ENCODE results near the gene ZDHHC22.
A peak's percentile ranks its signal among the peaks of the same experiment; 100 is the strongest.

ZDHHC22 gene

DNA sequence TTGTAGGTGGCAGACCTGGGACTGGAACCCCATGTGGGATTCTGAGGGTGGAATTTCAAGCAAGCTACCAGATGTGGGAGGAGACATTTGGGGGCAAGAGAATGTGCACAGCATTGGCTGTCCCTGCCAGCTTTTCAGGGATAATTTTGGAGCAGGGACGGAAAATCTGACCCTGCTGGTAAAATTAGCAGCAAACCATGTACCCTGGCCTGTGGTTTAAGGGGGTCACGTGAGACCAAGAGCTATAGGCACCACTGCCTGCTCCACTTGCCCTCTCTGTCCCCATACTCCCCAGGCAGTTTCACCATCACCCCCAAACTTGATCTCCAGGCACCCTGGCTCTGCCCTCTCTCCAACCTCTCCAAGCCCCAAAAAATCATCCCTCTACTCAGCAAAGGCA, 13.5 kb upstream of the ZDHHC22 start:
- no peak for DNase-seq (ENCODE audit: low spot score)

DNA sequence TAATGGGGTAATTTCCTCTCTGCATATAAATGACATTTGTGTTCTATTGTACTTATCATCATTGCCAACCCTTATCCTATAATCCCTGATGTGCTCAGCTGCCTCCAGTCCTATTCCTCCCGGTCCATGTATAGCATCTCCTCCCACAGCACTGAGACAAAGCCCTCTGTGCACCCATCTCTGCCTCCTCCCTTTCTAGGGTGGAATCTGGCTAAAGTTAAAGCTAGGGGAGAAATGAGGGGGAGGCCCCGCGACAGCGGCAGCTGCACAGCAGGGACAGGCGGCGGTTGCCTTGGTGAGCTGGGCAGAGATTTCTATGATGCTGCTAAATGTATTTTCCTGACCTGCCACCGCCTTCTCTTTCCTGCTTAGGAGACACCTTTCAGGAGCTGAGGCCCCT, 12.8 kb upstream of the ZDHHC22 start:
- DNase-seq (ENCODE audit: low spot score) = no peak

- no peak for DNase-seq (ENCODE audit: low spot score)
These were observed 12.2 kb upstream of the ZDHHC22 start for GRCh38 chr14:77153802-77154201.

DNA sequence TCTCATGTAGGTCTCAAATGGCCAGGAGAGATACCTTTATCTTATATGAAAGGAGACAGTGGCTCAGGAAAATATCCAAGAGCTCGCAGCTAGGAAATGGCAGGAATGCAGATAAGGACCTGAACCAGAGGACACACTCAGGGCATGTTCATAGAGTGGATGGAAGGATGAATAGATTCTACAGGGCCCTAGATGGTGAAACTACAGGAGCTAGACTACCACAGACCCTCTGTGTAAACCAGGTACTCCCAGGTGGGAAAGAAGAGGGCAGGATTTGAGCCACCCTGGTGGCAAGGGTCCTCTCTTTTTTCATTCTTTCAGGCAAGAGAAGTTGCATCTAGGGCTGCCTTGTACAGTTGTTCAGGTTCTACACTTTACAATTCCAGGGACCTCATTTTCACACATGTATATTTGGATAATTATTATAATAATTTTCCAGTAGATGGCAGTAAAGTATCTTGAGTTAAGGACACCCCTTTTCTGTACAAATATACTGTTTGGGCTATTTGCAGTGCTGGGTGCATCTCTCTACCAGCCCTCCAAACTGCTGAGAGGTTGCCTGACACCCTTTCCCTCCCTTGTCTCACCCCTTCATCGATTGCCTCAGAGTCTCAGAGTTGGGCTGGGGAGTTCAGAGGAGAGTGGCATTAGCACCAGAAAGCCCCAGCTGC, 10.5 kb upstream of the ZDHHC22 start:
- peak; percentile 41 for DNase-seq (ENCODE audit: low spot score)

GRCh38 chr14:77151245-77151644, 9.7 kb upstream of the ZDHHC22 start:
- peak; percentile 9 for DNase-seq (ENCODE audit: low spot score)

DNA sequence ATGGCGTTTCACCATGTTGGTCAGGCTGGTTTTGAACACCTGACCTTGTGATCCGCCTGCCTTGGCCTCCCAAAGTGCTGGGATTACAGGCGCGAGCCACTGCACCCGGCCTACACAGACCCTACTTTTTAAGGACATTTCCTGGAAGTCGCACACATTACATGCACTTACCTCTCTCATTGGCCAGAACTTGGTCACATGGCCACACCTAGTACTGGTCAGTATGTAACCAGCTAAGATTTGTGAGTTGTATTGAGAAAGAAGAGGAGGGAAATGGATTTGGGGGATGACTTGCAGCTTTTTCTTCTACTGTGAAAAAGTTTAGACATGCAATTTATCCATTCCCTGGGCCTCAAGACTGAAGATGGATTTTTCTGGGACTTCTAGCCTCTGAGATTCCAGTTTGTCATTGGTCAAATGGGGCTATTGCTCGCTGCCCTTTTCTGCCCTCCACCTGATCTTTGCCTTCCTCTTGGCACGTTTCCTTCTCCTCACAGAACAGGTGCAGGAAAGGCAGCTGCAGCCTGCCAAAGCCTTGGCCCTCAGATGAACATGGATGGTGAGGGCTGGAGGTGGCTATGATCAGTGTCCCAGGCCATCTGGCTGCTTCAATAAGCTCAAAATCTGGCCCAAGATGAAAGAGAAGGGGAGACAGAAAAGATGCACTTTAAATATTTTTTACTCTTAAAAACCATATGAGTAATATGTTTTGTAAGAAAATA, 7.1 kb upstream of the ZDHHC22 start:
- no peak for DNase-seq (ENCODE audit: low spot score)

- DNase-seq (ENCODE audit: low spot score) = no peak
These were observed 4.6 kb upstream of the ZDHHC22 start for GRCh38 chr14:77145975-77146740.

DNA sequence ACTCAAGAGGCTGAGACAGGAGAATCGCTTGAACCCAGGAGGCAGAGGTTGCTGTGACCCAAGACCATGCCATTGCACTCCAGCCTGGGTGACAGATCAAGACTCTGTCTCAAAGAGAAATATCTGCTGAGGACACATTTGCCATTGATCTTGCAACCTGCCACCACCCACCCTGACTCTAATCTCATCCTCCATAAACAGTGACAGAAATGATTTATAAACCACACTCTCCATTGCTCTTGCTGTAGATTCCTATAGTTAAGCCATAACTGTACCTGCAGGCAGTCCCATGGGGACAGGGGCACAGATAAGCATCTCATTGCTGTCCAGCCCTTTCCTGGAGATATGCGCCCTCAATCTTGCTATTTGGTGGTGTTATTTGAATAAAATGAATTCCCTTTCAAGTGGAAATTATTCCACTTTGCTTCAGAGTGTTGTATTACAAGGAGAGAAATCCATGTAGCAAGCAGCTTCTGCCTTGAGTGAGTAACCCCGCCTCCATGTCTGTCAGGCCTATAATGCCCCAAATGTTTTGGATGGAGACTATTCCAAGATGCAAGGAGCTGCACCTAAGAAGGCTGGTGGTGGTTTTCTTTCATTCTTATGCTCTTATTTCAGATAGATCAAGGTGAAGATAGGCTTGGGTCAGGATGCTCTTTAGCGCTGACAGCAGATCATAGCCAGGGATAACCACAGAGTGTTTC, 3.0 kb upstream of the ZDHHC22 start:
- DNase-seq (ENCODE audit: low spot score) = no peak

- DNase-seq (ENCODE audit: low spot score) = no peak
These were observed 1.5 kb upstream of the ZDHHC22 start for GRCh38 chr14:77143071-77143470.

DNA sequence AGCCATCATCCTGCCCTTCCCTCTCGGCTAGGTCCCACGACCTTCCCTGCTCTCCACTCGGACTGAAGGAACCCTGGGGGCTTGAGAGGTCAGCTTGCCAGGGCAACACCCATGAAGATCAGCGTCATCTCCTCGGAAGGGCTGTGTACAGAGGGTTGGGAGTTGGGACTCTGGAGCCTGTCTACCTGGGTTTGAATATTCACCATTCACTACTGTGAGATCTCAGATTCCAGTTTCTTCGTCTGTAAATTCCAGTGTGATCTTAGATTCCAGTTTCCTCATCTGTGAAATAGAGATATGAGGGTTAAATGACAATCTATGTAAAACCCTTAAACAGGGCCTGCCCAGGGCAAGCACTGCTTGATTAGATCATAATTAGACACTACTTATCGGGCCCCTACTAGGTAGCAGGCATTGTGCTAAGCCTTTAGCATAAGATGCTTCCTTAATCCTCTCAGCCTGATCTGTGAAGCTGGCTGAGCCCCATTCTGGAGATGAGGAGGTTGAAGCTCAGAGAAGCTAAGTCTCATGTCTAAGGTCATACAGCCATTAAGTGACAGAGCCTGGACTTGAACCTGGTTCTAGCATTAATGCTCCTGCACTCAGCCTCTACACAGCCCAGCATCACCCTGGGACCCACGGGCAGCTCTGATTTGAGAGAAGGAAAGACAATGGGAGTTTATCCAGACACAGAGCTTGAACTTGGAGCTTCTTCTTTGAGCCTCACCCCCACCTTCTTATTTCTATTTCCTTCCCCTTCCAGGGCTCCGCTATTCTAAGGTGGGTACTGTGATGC, 612 bp upstream of the ZDHHC22 start:
- no peak for DNase-seq (ENCODE audit: low spot score)

GRCh38 chr14:77140359-77141213, 1.0 kb downstream of the ZDHHC22 start:
- DNase-seq (ENCODE audit: low spot score) = no peak

GRCh38 chr14:77139540-77140358, 1.8 kb downstream of the ZDHHC22 start:
- no peak for DNase-seq (ENCODE audit: low spot score)

- DNase-seq (ENCODE audit: low spot score) = no peak
These were observed 2.6 kb downstream of the ZDHHC22 start for GRCh38 chr14:77139022-77139421.

DNA sequence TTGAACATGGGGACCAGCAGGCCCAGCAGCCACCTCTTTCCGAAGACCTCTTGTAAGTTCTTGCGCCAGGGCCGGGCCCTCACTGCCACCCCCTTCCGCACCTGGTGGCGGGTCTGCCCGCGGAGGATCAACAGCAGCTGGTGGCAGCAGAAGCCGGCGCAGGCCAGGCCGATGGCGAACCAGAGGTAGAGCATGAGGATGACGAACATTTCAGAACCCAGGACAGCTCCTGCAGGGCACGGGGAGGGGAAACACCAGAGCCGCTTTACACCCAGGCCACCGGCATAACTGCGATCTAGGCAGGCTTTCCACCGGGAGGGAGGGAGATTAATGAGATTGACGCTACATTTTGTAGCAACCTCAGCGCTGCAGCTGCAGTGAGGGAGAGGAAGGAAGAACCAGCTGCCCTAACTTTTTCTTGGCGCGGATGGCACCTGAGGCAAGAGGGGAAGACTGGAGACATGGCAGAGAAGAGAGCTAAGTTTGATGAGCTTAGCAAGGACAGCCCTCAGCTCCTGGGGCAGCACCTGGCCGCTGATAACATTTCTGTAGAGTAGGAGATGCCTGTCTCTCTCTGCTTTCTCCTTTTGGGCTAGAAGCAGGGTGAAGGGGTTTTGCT, 7.8 kb downstream of the ZDHHC22 start:
- no peak for DNase-seq (ENCODE audit: low spot score)

- DNase-seq (ENCODE audit: low spot score) = no peak
These were observed 9.6 kb downstream of the ZDHHC22 start for GRCh38 chr14:77131871-77132486.

DNA sequence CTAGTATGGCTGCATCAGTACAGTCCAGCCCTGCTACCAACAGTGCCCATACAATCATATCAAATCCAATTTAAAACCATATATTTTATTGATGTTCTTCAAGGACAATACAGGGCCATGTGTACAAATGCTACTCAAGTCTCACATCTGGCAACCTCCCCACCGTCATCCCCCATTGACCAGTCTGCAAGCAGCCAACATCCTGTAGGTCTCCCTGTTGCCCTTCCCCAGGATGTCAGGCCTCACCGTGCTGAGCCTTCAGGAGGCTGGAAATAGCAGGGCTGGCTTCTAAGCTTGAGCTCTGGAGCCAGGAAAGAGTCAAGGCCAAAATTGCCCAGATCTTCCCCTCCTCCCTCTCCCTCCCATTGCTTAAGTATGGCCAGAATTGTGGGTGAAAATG, 10.4 kb downstream of the ZDHHC22 start:
- DNase-seq (ENCODE audit: low spot score) = no peak

- DNase-seq (ENCODE audit: low spot score) = no peak
These were observed 11.2 kb downstream of the ZDHHC22 start for GRCh38 chr14:77130386-77130785.

DNA sequence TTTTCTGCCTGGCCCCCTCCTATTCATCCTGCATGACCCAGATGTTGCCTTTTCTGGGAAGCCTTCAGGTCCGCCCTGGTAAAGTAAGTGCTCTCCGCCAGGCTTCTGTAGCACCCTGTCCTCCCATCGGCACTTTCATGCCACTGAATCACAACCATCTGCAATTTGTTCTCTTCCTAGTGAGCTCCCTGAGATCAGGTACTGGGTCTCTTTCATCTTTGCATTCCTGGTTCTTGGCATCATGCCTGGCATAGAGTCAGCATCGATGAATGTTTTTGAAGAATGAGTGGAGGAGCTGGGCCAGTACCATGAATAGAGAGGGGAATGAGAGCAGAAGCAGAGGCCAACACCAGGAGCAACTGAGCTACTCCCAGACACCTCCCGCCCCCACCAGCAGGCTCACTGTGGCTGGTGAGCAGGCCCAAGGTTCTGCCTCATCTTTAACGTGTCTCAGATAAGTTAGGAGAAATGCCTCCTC, 13.1 kb downstream of the ZDHHC22 start:
- DNase-seq (ENCODE audit: low spot score) = no peak

Measured in hematopoietic multipotent progenitor cell treated with erythropoietin and hydrocortisone succinate and interleukin-3 and kit ligand, for 15 days (in vitro differentiated cells).